OCI-LY1 (cell line): ENCODE results near the gene C17orf78.

Source experiments
- H2AFZ ChIP-seq: fragments of 200-600 bp; sonication (generic), shearing (Covaris generic); 2 replicates; pipeline ENCODE4 v1.6.0; 2014; ENCODE audit warnings: antibody characterized with exemption, mild to moderate bottlenecking, low read length
- H3F3A ChIP-seq: fragments of 200-600 bp; sonication (generic), shearing (Covaris generic); 2 replicates; pipeline ENCODE4 v1.6.0; 2014; ENCODE audit warnings: mild to moderate bottlenecking, antibody characterized with exemption, low read length, moderate library complexity; ENCODE audit not compliant: insufficient read depth
- H3K27ac ChIP-seq: fragments of 200-600 bp; sonication (generic); 2 replicates; pipeline ENCODE4 v1.5.1; 2014; ENCODE audit warnings: low read length, mixed run types, mild to moderate bottlenecking, low read depth; ENCODE audit not compliant: poor library complexity, severe bottlenecking
- H3K27me3 ChIP-seq: fragments of 200-600 bp; sonication (generic); 2 replicates; pipeline ENCODE4 v1.6.0; 2014; ENCODE audit warnings: antibody characterized with exemption, mild to moderate bottlenecking, low read length, moderate library complexity; ENCODE audit not compliant: insufficient read depth
- H3K36me3 ChIP-seq: fragments of 200-600 bp; sonication (generic); 2 replicates; pipeline ENCODE4 v1.6.1; 2014; ENCODE audit warnings: mild to moderate bottlenecking, antibody characterized with exemption, low read length, moderate library complexity, mixed read lengths; ENCODE audit not compliant: insufficient read depth
- H3K4me1 ChIP-seq: fragments of 200-600 bp; sonication (generic); 2 replicates; pipeline ENCODE4 v1.5.1; 2014; ENCODE audit warnings: mild to moderate bottlenecking, low read length, moderate library complexity; ENCODE audit not compliant: insufficient read depth, severe bottlenecking
- H3K4me2 ChIP-seq: fragments of 200-600 bp; sonication (generic), shearing (Covaris generic); 2 replicates; pipeline ENCODE4 v1.6.1; 2014; ENCODE audit warnings: low read length
- H3K4me3 ChIP-seq: fragments of 200-600 bp; sonication (generic); 2 replicates; pipeline ENCODE4 v1.5.1; 2014; ENCODE audit warnings: low read length, low read depth, mild to moderate bottlenecking, mixed read lengths; ENCODE audit not compliant: poor library complexity, severe bottlenecking
- H3K79me2 ChIP-seq: fragments of 200-600 bp; shearing (Covaris generic); 2 replicates; pipeline ENCODE4 v1.6.1; 2016; ENCODE audit warnings: mixed run types, low read length, mixed read lengths; ENCODE audit not compliant: insufficient read depth
- H3K9ac ChIP-seq: fragments of 200-600 bp; sonication (generic), shearing (Covaris generic); 2 replicates; pipeline ENCODE4 v1.6.1; 2014; ENCODE audit warnings: mild to moderate bottlenecking, low read length, mixed read lengths
- H3K9me2 ChIP-seq: fragments of 200-600 bp; sonication (generic), shearing (Covaris generic); 2 replicates; pipeline ENCODE4 v1.6.1; 2014; ENCODE audit warnings: low read depth, mild to moderate bottlenecking, low read length, mixed read lengths
- H3K9me3 ChIP-seq: fragments of 200-600 bp; shearing (Covaris generic); 2 replicates; pipeline ENCODE4 v1.6.1; 2014; ENCODE audit warnings: low read length, mixed read lengths
- H4K20me1 ChIP-seq: fragments of 200-600 bp; sonication (generic), shearing (Covaris generic); 2 replicates; pipeline ENCODE4 v1.6.0; 2016; ENCODE audit warnings: mild to moderate bottlenecking, low read length; ENCODE audit not compliant: insufficient read depth
- EZH2 ChIP-seq: fragments of 200-600 bp; sonication (generic), shearing (Covaris generic); IDR thresholded peaks from 2 replicates; pipeline ENCODE4 v1.8.0; 2017; ENCODE audit warnings: borderline replicate concordance, mixed run types, mild to moderate bottlenecking, antibody characterized with exemption, low read length, moderate library complexity, mixed read lengths
- TF ChIP-seq, protein P1 (sequence below): fragments of 200-600 bp; sonication (generic), shearing (Covaris generic); IDR thresholded peaks from 2 replicates; pipeline ENCODE4 v1.5.1; 2017; ENCODE audit warnings: mild to moderate bottlenecking, antibody characterized with exemption, low read length, moderate library complexity, mixed read lengths

The C17orf78 gene

DNA sequence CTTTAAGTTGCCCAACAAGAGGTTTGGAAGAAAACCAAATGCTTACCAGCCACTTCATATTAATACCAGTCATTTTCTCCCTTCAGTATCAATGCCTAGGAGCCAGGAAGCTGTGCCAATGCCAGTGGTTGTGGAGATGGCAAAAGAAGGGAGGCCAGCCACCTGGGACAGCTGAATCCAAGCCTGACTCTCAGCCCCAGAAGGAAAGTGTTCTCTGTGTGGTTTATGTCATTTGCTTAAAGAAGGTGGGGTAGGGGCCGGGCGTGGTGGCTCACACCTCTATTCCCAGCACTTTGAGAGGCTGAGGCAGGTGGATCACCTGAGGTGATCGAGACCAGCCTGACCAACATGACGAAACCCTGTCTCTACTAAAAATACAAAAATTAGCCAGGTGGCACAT is 13.4 kb downstream of the C17orf78 start:
- no peaks in the 10 kb centered on the region for H3K27me3 ChIP-seq
- no peaks in the 10 kb centered on the region for H3K79me2 ChIP-seq
- peaks cover 3% of the 10 kb centered on the region for H3K4me1 ChIP-seq
- H3K36me3 ChIP-seq = no peaks in the 10 kb centered on the region
- H3K4me3 ChIP-seq = no peak overlapping the region
- H3F3A ChIP-seq = no peaks in the 10 kb centered on the region
- H3K9me3 ChIP-seq = no peaks in the 10 kb centered on the region
- no peaks in the 10 kb centered on the region for H3K9me2 ChIP-seq
- TF ChIP-seq, protein P1, sequence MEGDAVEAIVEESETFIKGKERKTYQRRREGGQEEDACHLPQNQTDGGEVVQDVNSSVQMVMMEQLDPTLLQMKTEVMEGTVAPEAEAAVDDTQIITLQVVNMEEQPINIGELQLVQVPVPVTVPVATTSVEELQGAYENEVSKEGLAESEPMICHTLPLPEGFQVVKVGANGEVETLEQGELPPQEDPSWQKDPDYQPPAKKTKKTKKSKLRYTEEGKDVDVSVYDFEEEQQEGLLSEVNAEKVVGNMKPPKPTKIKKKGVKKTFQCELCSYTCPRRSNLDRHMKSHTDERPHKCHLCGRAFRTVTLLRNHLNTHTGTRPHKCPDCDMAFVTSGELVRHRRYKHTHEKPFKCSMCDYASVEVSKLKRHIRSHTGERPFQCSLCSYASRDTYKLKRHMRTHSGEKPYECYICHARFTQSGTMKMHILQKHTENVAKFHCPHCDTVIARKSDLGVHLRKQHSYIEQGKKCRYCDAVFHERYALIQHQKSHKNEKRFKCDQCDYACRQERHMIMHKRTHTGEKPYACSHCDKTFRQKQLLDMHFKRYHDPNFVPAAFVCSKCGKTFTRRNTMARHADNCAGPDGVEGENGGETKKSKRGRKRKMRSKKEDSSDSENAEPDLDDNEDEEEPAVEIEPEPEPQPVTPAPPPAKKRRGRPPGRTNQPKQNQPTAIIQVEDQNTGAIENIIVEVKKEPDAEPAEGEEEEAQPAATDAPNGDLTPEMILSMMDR = no peak
- no peak for TF ChIP-seq EZH2
- no peak overlapping the region for H3K4me2 ChIP-seq
- H4K20me1 ChIP-seq = no peaks in the 10 kb centered on the region
- no peak overlapping the region for H3K9ac ChIP-seq
- no peak overlapping the region for H2AFZ ChIP-seq
- H3K27ac ChIP-seq = no peak overlapping the region

DNA sequence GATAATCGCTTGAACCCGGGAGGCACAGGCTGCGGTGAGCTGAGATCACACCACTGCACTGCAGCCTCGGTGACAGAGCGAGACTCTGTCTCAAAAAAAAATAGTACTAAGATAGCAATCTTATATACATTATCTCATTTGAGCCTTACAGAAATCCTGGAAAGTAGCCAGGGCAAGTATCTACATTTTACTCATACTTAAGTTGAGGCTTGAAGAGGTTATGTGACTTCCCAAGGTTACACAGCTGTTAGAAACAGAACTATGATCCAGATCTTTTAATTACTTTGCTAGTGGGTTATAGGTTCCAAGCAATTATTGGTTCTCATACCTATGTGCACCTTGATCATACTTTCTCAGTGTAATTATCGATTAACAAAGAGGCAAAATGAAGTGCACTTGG is 15.4 kb downstream of the C17orf78 start:
- Histone ChIP-seq H3K9ac (no peak overlapping the region), H3K4me3 (no peak overlapping the region), H3F3A (no peaks in the 10 kb centered on the region), H3K9me3 (no peaks in the 10 kb centered on the region), H3K27ac (no peak overlapping the region), H3K79me2 (no peaks in the 10 kb centered on the region), H2AFZ (no peak overlapping the region), H3K9me2 (no peaks in the 10 kb centered on the region), H3K4me2 (no peak overlapping the region), H3K27me3 (no peaks in the 10 kb centered on the region), H4K20me1 (no peaks in the 10 kb centered on the region), H3K36me3 (no peaks in the 10 kb centered on the region), H3K4me1 (peaks cover 3% of the 10 kb centered on the region)
- TF ChIP-seq, protein P1 = no peak
- TF ChIP-seq EZH2 = no peak

DNA sequence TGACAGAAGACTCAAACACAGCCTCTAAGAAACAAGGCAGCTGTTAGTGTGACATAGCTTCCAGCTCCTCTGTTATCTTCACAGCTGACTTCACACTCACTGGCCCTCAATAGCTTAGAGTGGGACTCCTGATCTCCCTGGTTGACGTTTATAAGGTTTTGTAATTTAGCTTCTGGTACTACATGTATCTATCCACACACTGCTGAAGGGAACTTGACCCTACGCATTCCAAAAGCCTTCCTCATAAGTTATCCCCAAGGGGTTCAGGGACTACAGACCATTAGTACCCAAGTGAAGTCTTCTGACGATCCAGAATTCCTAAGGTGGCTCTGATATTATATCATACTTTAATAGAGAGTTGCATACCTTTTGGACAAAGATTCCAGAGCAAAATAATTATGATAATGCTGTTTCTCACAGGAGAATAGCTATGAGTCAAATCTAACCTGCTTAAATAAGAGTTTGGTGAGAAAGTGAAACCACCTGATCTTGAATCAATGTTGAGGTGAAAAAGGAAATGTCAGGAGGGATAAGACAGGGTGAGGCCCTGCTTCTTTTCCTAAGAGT is 16.3 kb downstream of the C17orf78 start:
- Histone ChIP-seq H4K20me1 (no peaks in the 10 kb centered on the region), H3K4me3 (no peak overlapping the region), H3K9me3 (no peaks in the 10 kb centered on the region), H3K79me2 (no peaks in the 10 kb centered on the region), H3K27me3 (no peaks in the 10 kb centered on the region), H3K4me1 (peaks cover 3% of the 10 kb centered on the region), H3K27ac (no peak overlapping the region), H3K4me2 (no peak overlapping the region), H3K36me3 (no peaks in the 10 kb centered on the region), H3F3A (no peaks in the 10 kb centered on the region), H3K9me2 (no peaks in the 10 kb centered on the region), H2AFZ (no peak overlapping the region), H3K9ac (no peak overlapping the region)
- TF ChIP-seq, protein P1 = no peak
- no peak for TF ChIP-seq EZH2
